ENCODE measurements around the gene LDLRAD4.

The LDLRAD4 gene

GRCh38 chr18:13202571-13202970, 16.0 kb upstream of the LDLRAD4 start:
- DNase-seq (ENCODE audit: low read depth): no peak

- DNase-seq (ENCODE audit: low read depth): no peak
Measured at GRCh38 chr18:13206301-13206700, 12.3 kb upstream of the LDLRAD4 start.

GRCh38 chr18:13207294-13207693, 11.3 kb upstream of the LDLRAD4 start:
- no peak for DNase-seq (ENCODE audit: low read depth)

GRCh38 chr18:13211534-13211933, 7.0 kb upstream of the LDLRAD4 start:
- no peak for DNase-seq (ENCODE audit: low read depth)

- DNase-seq (ENCODE audit: low read depth): no peak
Measured at GRCh38 chr18:13213036-13213795, 5.3 kb upstream of the LDLRAD4 start.

- DNase-seq (ENCODE audit: low read depth): no peak
Measured at GRCh38 chr18:13214609-13215008, 4.0 kb upstream of the LDLRAD4 start.

- peak; percentile 66 for DNase-seq (ENCODE audit: low read depth)
Measured at GRCh38 chr18:13216092-13216582, 2.4 kb upstream of the LDLRAD4 start.

- no peak for DNase-seq (ENCODE audit: low read depth)
Measured at GRCh38 chr18:13216711-13217465, 1.7 kb upstream of the LDLRAD4 start.

GRCh38 chr18:13217466-13217961, 1.0 kb upstream of the LDLRAD4 start:
- DNase-seq (ENCODE audit: low read depth): no peak

GRCh38 chr18:13217971-13218367, 591 bp upstream of the LDLRAD4 start:
- DNase-seq (ENCODE audit: low read depth): no peak

- DNase-seq (ENCODE audit: low read depth): no peak
Measured at GRCh38 chr18:13218997-13219396, 437 bp downstream of the LDLRAD4 start.

- DNase-seq (ENCODE audit: low read depth): no peak
Measured at GRCh38 chr18:13219593-13220159, 1.1 kb downstream of the LDLRAD4 start.

GRCh38 chr18:13220361-13220991, 1.9 kb downstream of the LDLRAD4 start:
- no peak for DNase-seq (ENCODE audit: low read depth)

- DNase-seq (ENCODE audit: low read depth): peak; percentile 17
Measured at GRCh38 chr18:13221869-13222855, 3.6 kb downstream of the LDLRAD4 start.

GRCh38 chr18:13222856-13223281, 4.3 kb downstream of the LDLRAD4 start:
- DNase-seq (ENCODE audit: low read depth): no peak

GRCh38 chr18:13223311-13224143, 5.0 kb downstream of the LDLRAD4 start:
- DNase-seq (ENCODE audit: low read depth): no peak

- no peak for DNase-seq (ENCODE audit: low read depth)
Measured at GRCh38 chr18:13225261-13225660, 6.7 kb downstream of the LDLRAD4 start.

- no peak for DNase-seq (ENCODE audit: low read depth)
Measured at GRCh38 chr18:13226533-13227144, 8.1 kb downstream of the LDLRAD4 start.

- DNase-seq (ENCODE audit: low read depth): no peak
Measured at GRCh38 chr18:13227910-13228309, 9.3 kb downstream of the LDLRAD4 start.

Measured in stromal cell of bone marrow (primary cell).